ENCODE data around the gene OCRL.

DNA sequence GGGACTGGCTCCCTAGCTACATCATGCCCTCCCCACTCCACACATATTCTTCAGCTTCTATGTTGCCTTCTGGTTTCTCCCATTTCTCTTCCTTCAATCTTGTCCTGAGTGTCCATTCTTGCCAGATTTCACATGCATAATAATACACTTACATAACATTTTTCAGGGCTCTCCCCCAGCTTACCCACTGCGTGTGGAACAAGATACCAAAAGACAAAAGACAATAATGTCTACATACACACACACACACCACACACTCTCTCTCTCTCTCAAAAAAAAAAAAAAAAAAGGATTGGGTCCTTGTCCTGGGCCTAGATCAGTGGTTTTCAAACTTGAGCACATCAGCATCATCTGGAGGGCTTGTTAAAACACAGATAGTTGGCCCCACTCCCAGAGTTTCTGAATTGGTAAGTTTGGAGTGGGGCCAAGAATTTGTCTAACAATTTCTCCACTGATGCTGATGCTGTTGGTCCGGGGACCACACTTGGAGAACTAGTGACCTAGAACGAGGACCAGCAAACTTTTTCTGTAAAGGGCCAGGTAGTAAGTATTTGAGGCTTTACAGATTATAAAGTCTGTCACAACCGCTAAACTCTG, 10.3 kb upstream of the OCRL start:
- TF ChIP-seq CTCF (IDR thresholded peaks at IDR 0.05) (no peak), EZH2 (IDR thresholded peaks at IDR 0.05; ENCODE audit: borderline replicate concordance, insufficient read depth, low read depth, low read length, poor library complexity, severe bottlenecking) (no peak)
